GM12864 (cell line): ENCODE data around the gene KRT2.

Experiments
- DNase-seq: peaks from one replicate; pipeline ENCODE4 v3.0.0-alpha.2; 2011; ENCODE audit warnings: low read depth
- H3K4me3 ChIP-seq: 2 replicates; pipeline ENCODE4 v1.5.1; 2011; ENCODE audit warnings: mild to moderate bottlenecking, low read depth, low read length, control low read depth
- TF ChIP-seq, protein P1 (sequence below): IDR thresholded peaks from 2 replicates; pipeline ENCODE4 v1.5.1; 2011; ENCODE audit warnings: low read depth, mild to moderate bottlenecking, moderate library complexity, low read length, control low read depth, inconsistent platforms; ENCODE audit errors: missing control alignments

Gene KRT2

DNA sequence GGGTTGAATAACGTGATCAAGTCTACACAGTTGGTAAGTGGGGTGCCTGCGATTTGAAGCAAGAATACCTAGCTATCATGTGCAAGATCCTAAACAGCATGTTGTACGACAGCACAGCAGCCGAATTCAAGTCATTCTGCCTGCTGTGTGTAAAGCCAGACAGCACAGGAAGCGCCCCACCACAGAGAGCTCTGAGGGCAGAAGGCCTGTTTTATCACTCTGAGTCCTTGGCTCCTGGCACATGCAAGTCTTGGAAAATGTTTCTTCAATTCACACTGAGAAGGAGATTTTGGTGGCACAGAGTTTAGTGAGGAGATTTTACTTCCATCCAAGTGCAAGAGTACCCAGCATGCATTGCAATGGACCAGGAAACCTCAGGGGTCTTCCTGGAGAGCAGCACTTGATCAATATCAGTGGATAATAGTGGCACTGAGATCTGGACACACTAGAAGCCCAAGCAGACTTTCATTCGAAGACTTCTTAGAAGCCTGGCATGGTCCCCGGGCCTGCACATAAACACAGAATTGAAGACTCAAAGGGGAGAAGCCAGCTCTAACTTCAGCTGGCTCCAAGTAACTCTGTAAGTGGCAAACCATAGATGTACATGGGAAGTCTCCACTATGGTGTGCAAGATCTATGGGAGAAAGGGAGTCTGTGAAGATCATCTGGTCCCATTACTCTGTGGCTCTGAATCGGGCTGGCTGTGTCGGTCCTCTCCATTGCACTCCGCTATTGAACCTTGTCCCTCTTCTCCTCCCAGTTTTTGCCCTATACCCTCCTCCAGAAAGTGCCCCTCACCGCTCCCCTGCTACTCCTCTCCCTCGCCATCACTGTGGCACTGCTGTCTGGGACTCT is 29.7 kb upstream of the KRT2 start:
- no peak for DNase-seq
- TF ChIP-seq, protein P1, sequence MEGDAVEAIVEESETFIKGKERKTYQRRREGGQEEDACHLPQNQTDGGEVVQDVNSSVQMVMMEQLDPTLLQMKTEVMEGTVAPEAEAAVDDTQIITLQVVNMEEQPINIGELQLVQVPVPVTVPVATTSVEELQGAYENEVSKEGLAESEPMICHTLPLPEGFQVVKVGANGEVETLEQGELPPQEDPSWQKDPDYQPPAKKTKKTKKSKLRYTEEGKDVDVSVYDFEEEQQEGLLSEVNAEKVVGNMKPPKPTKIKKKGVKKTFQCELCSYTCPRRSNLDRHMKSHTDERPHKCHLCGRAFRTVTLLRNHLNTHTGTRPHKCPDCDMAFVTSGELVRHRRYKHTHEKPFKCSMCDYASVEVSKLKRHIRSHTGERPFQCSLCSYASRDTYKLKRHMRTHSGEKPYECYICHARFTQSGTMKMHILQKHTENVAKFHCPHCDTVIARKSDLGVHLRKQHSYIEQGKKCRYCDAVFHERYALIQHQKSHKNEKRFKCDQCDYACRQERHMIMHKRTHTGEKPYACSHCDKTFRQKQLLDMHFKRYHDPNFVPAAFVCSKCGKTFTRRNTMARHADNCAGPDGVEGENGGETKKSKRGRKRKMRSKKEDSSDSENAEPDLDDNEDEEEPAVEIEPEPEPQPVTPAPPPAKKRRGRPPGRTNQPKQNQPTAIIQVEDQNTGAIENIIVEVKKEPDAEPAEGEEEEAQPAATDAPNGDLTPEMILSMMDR: no peak
- no peak overlapping the region for H3K4me3 ChIP-seq

DNA sequence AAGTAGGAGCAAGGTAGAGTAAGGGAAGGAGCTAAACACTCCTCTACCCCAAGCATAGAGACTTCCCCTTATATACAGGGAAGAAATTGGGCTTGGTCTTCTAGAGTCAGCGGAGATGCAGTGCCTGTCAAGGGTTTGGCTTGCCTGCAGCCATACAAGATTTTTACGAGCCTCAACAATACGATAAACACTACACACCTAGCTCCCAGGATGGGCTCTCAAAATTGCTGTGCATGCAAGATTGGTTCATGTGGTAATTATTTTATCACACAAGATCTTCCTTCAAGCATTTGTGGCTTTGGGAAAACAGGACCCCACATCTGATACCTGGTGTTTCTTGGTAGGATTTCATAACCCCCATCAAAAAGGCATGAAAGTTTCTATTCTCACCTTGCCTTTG is 28.4 kb upstream of the KRT2 start, which contains the start of gene KRT1:
KRT1 (minus strand) TSS at position 45 of the 400 bp plus-strand sequence. CDS start 59 bp downstream, outside the sequence.
- TF ChIP-seq, protein P1: no peak
- no peak within 1 kb of the TSS for H3K4me3 ChIP-seq
- no peak for DNase-seq

- TF ChIP-seq, protein P1: no peak
- no peak overlapping the region for H3K4me3 ChIP-seq
- DNase-seq: no peak
Observed at GRCh38 chr12:52679875-52680274, 27.9 kb upstream of the KRT2 start.

GRCh38 chr12:52677671-52678070 is 25.7 kb upstream of the KRT2 start:
- TF ChIP-seq, protein P1: no peak
- DNase-seq: no peak
- H3K4me3 ChIP-seq: no peak overlapping the region

GRCh38 chr12:52677126-52677525 is 25.1 kb upstream of the KRT2 start:
- DNase-seq: no peak
- TF ChIP-seq, protein P1: no peak
- H3K4me3 ChIP-seq: no peak overlapping the region

DNA sequence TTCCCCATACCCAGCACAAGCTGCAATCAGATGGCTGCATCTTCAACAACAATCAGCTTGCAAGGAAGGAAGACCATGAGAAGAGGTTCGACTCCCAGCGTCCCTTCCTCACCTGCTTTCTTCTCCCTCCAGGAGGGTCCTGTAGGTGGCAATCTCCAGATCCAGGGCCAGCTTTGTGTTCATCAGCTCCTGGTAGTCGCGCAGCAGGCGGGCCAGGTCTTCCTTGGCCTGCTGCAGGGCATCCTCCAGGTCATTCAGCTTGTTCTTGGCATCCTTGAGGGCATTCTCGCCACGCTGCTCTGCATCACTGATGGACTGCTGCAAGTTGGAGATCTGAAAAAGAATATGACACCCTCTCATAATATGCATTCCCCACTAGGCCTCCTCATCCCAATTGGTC is 24.2 kb upstream of the KRT2 start:
- DNase-seq: no peak
- H3K4me3 ChIP-seq: no peak overlapping the region
- TF ChIP-seq, protein P1: no peak

GRCh38 chr12:52675301-52675701 is 23.3 kb upstream of the KRT2 start:
- DNase-seq: no peak
- no peak overlapping the region for H3K4me3 ChIP-seq

More at GRCh38 chr12:52675301-52675701, 23.3 kb upstream of the KRT2 start:
- TF ChIP-seq, protein P1: no peak
